ENCODE data around the gene CD24. TPM values are rescaled to one million over a fixed set of nuclear protein-coding genes. Genes with fewer than 3 reads are reported as not detected.
A peak's percentile ranks its signal among the peaks of the same experiment; 100 is the strongest.

Gene CD24
- polyA plus RNA-seq, 2 of the 4 experiments (the other 2 are of a cell fraction), result 284 to 602 TPM

DNA sequence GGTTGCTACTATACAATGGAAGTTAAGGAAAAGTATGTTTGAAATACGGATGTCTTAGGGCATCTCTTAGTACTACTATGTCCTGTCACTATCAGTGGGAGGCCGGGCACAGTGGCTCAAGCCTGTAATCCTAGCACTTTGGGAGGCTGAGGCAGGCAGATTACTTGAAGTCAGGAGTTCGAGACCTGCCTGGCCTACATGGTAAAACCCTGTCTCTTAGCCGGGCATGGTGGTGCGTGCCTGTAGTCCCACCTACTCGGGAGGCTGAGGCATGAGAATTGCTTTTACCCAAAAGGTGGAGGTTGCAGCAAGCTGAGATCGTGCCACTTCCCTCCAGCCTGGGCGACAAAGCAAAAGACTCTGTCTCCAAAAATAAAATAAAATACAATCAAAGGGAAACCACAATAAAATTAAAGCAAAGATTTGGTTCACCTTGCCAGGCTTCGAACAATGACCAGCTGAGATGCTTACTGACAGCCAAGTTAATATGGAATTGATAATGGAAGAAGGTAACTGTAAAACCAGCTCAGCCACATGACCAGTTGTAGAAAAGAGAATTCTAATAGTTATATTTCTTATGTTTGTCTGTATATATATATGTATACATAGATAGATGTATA lies 6.5 kb downstream of the CD24 start:
- Histone ChIP-seq H3K4me1 (peaks cover 6% of the 10 kb centered on the region; the same call in 2 of the 3 replicates), H3K27ac (no peak overlapping the region), H3K4me2 (no peak overlapping the region), H3K9me3 (no peaks in the 10 kb centered on the region), H3K4me3 (no peak overlapping the region)
- ChIA-PET CTCF (no interaction called here), POLR2A (interaction anchor here (0.7 kb wide), 1 partner anchor 70 kb away, joined by 5 read pairs; no protein-coding TSS in a partner anchor)
- FAIRE-seq (no peak), ATAC-seq (no peak; a peak in 1 of 6 replicates), DNase-seq (ENCODE audit: low read depth in 1 of 2, low spot score in 1 of 2) (no peak)
- TF ChIP-seq PHF8 (IDR thresholded peaks at IDR 0.05; ENCODE audit: borderline replicate concordance, low read depth), result no peak
- no peak for TF ChIP-seq CBX8 (IDR thresholded peaks at IDR 0.05)
- TF ChIP-seq, protein P1, sequence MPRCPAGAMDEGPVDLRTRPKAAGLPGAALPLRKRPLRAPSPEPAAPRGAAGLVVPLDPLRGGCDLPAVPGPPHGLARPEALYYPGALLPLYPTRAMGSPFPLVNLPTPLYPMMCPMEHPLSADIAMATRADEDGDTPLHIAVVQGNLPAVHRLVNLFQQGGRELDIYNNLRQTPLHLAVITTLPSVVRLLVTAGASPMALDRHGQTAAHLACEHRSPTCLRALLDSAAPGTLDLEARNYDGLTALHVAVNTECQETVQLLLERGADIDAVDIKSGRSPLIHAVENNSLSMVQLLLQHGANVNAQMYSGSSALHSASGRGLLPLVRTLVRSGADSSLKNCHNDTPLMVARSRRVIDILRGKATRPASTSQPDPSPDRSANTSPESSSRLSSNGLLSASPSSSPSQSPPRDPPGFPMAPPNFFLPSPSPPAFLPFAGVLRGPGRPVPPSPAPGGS (IDR thresholded peaks at IDR 0.05), result no peak
- TF ChIP-seq FOXS1 (CRISPR knock-in tag; IDR thresholded peaks at IDR 0.05), result no peak
- TF ChIP-seq ZSCAN20 (CRISPR knock-in tag; IDR thresholded peaks at IDR 0.05), result no peak
- no peak for TF ChIP-seq JUNB (IDR thresholded peaks at IDR 0.05)
- no peak for TF ChIP-seq HDAC2 (IDR thresholded peaks at IDR 0.05)
- no peak for TF ChIP-seq TFCP2L1 (CRISPR knock-in tag; IDR thresholded peaks at IDR 0.05)
- no peak for TF ChIP-seq HEYL (CRISPR knock-in tag; IDR thresholded peaks at IDR 0.05)
- TF ChIP-seq HOXB5 (CRISPR knock-in tag; IDR thresholded peaks at IDR 0.05), result no peak
- TF ChIP-seq MAZ (IDR thresholded peaks at IDR 0.05; ENCODE audit: borderline replicate concordance, low read depth, low read length), result no peak
- TF ChIP-seq FOSL2 (IDR thresholded peaks at IDR 0.05), result no peak
- no peak for TF ChIP-seq FOSL2 (CRISPR knock-in tag; IDR thresholded peaks at IDR 0.05)
- no peak for TF ChIP-seq CEBPB (IDR thresholded peaks at IDR 0.05)
- no peak for TF ChIP-seq RAD21 (conservative IDR thresholded peaks at IDR 0.05 in 1 of 2, IDR thresholded peaks at IDR 0.05 in 1 of 2)
- TF ChIP-seq SMC3 (IDR thresholded peaks at IDR 0.05), result no peak
- no peak for TF ChIP-seq MYC (IDR thresholded peaks at IDR 0.05; ENCODE audit: borderline replicate concordance, low read length)
- no peak for TF ChIP-seq EHMT2 (IDR thresholded peaks at IDR 0.05; ENCODE audit: low read depth)
- TF ChIP-seq, protein P2, sequence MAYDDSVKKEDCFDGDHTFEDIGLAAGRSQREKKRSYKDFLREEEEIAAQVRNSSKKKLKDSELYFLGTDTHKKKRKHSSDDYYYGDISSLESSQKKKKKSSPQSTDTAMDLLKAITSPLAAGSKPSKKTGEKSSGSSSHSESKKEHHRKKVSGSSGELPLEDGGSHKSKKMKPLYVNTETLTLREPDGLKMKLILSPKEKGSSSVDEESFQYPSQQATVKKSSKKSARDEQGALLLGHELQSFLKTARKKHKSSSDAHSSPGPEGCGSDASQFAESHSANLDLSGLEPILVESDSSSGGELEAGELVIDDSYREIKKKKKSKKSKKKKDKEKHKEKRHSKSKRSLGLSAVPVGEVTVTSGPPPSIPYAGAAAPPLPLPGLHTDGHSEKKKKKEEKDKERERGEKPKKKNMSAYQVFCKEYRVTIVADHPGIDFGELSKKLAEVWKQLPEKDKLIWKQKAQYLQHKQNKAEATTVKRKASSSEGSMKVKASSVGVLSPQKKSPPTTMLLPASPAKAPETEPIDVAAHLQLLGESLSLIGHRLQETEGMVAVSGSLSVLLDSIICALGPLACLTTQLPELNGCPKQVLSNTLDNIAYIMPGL (CRISPR knock-in tag; IDR thresholded peaks at IDR 0.05; ENCODE audit: borderline replicate concordance), result no peak
- 79% methylated on average over 9 of the region's 9 CpGs for WGBS (ENCODE audit: missing lambda C conversion rate)

GRCh38 chr6:106966671-106967640 lies 7.6 kb downstream of the CD24 start:
- no peak overlapping the region for H3K27ac ChIP-seq
- POLR2A ChIA-PET, result interaction anchor here (0.5 to 0.7 kb wide), 2 partner anchors 69 to 231 kb away, joined by 3 to 5 read pairs; no protein-coding TSS in a partner anchor
- FAIRE-seq, result no peak
- H3K9me3 ChIP-seq, result no peaks in the 10 kb centered on the region
- no peak overlapping the region for H3K4me2 ChIP-seq
- ATAC-seq, result peak; percentile 50 to 58; a peak in 5 of 6 replicates
- TF ChIP-seq BHLHE40 (IDR thresholded peaks at IDR 0.05; ENCODE audit: low read depth, low read length), result no peak
- no peak for TF ChIP-seq HOXA7 (CRISPR knock-in tag; IDR thresholded peaks at IDR 0.05)
- no peak for TF ChIP-seq CHD2 (IDR thresholded peaks at IDR 0.05; ENCODE audit: low read length, partially characterized antibody)
- TF ChIP-seq ZC3H11A (IDR thresholded peaks at IDR 0.05), result no peak
- no peak for TF ChIP-seq FOSL2 (IDR thresholded peaks at IDR 0.05)
- no peak for TF ChIP-seq FOSL2 (CRISPR knock-in tag; IDR thresholded peaks at IDR 0.05)
- TF ChIP-seq ZNF302 (CRISPR knock-in tag; IDR thresholded peaks at IDR 0.05), result no peak
- TF ChIP-seq NR3C1 (IDR thresholded peaks at IDR 0.05), result no peak
- no peak for TF ChIP-seq NFE2L2 (conservative IDR thresholded peaks at IDR 0.05; ENCODE audit: low read length)
- no peak for TF ChIP-seq MAZ (IDR thresholded peaks at IDR 0.05; ENCODE audit: borderline replicate concordance, low read depth, low read length)
- TF ChIP-seq, protein P3, sequence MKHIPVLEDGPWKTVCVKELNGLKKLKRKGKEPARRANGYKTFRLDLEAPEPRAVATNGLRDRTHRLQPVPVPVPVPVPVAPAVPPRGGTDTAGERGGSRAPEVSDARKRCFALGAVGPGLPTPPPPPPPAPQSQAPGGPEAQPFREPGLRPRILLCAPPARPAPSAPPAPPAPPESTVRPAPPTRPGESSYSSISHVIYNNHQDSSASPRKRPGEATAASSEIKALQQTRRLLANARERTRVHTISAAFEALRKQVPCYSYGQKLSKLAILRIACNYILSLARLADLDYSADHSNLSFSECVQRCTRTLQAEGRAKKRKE (CRISPR knock-in tag; IDR thresholded peaks at IDR 0.05; ENCODE audit: low read depth), result no peak
- CTCF ChIA-PET, result no interaction called here
- 70% methylated on average over 8 of the region's 9 CpGs for WGBS (ENCODE audit: missing lambda C conversion rate)
- no peak overlapping the region for H3K4me3 ChIP-seq
- peaks cover 4% of the 10 kb centered on the region; the same call in 2 of the 3 replicates for H3K4me1 ChIP-seq
- no peak for DNase-seq (ENCODE audit: low read depth in 1 of 2, low spot score in 1 of 2)
